Smooth muscle cell (in vitro differentiated cells): ENCODE data around the gene ATP6V1F. TPM values are rescaled to one million over a fixed set of nuclear protein-coding genes. Genes with fewer than 3 reads are reported as not detected.

Experiments used
- DNase-seq: peaks from one replicate; lab custom pipeline; 2025; ENCODE audit not compliant: unreplicated experiment; lab: John Stamatoyannopoulos, UW
- H2AFZ ChIP-seq: fragments of 200-600 bp; sonication (generic); 2 replicates; pipeline ENCODE4 v1.6.0; 2016; ENCODE audit warnings: antibody characterized with exemption, low read depth, mild to moderate bottlenecking
- H3F3A ChIP-seq: fragments of 200-600 bp; sonication (generic); 2 replicates; pipeline ENCODE4 v1.6.0; 2017; ENCODE audit warnings: antibody characterized with exemption, low read depth
- H3K27ac ChIP-seq: fragments of 200-600 bp; sonication (generic); 2 replicates; pipeline ENCODE4 v1.5.1; 2016; ENCODE audit warnings: low read depth, mild to moderate bottlenecking
- H3K27me3 ChIP-seq: fragments of 200-600 bp; sonication (generic); 2 replicates; pipeline ENCODE4 v1.6.1; 2016; ENCODE audit warnings: low read depth, mild to moderate bottlenecking
- H3K36me3 ChIP-seq: fragments of 200-600 bp; sonication (generic); 2 replicates; pipeline ENCODE4 v1.5.1; 2016; ENCODE audit warnings: low read depth
- H3K4me1 ChIP-seq: fragments of 200-600 bp; sonication (generic); 2 replicates; pipeline ENCODE4 v1.5.1; 2016; ENCODE audit warnings: low read depth
- H3K4me2 ChIP-seq: fragments of 200-600 bp; sonication (generic); 2 replicates; pipeline ENCODE4 v1.6.0; 2016; ENCODE audit warnings: mild to moderate bottlenecking
- H3K4me3 ChIP-seq: fragments of 200-600 bp; sonication (generic); 2 replicates; pipeline ENCODE4 v1.5.1; 2016; ENCODE audit warnings: mild to moderate bottlenecking
- H3K79me2 ChIP-seq: fragments of 200-600 bp; sonication (generic); 2 replicates; pipeline ENCODE4 v1.6.0; 2016; ENCODE audit warnings: low read depth, mild to moderate bottlenecking
- H3K9ac ChIP-seq: fragments of 200-600 bp; sonication (generic); 2 replicates; pipeline ENCODE4 v1.6.0; 2016; ENCODE audit warnings: low read depth
- H3K9me3 ChIP-seq: fragments of 200-600 bp; sonication (generic); replicated peaks from 2 replicates; pipeline ENCODE4 v1.5.1; 2016; ENCODE audit warnings: low read depth
- H4K20me1 ChIP-seq: fragments of 200-600 bp; sonication (generic); 2 replicates; pipeline ENCODE4 v1.6.0; 2016; ENCODE audit warnings: low read depth
- WGBS: methylation state at CpG from one replicate; pipeline ENCODE4 v1.1.7; 2016; ENCODE audit warnings: low lambda C conversion rate; 5-methylcytosine and 5-hydroxymethylcytosine counted together
- polyA plus RNA-seq: library from polyadenylated mRNA; unstranded; fragments of >200 nt; fragmentation: Nextera tagmentation; extraction: Ambion mirVana; gene quantifications from 2 replicates; pipeline ENCODE4 v1.2.1, GENCODE V29; 2016
- total RNA-seq: library from RNA; depleted of rRNA; stranded (reverse); fragments of >200 nt; gene quantifications from 2 replicates; pipeline ENCODE4 v1.2.3, GENCODE V29; 2014
- TF ChIP-seq, protein P1 (sequence below): fragments of 200-600 bp; sonication (generic); IDR thresholded peaks from 2 replicates; pipeline ENCODE4 v1.5.1; 2017; ENCODE audit warnings: borderline replicate concordance, mild to moderate bottlenecking, antibody characterized with exemption; ENCODE audit not compliant: insufficient read depth, poor library complexity, severe bottlenecking

ATP6V1F gene
- total and polyA plus RNA-seq, 2 experiments from 2014 or later = 131 to 325 TPM

DNA sequence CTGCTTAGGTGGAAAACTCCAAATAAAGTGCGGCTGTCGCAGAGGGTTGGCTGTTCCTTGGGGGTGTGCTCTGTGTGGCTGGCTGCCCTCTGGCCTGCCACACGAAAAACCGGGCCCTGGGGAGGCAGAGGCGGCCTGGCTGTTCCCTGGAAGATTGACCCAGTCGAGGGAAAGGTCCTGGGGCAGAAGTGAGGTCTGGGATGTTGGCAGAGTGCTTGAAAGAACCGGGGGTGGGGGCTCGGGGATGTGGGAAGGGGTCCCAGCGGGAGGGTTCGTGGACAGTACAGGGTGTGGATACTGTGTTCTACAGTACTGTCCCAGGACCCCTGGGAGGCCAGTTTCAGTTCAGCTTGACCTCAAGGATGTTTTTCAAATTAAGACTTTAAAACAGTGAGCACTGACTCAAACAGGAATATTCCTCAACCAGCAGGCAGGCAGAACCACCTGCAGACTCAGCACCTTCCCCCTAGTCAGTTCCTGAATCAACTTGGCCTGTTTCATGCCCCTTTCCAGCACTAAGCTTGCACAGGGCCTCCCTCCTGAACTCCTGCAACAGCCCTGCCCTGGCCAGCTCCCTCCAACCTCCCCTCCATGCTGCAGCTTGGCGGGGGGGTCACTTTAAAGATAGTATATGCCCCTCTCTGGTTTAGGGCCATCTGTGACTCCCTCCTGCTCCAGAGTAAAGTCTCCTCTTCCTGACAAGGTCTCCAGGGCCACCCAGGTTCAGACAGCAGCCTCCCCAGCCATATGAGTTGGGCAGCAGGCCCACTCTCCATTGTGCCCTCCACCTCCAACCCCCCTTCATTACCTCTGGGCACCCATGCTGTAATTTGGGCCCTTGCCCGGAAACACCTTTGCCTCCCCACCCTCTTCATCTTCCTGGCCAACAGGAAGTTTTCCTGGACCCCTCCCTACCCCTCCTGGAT is 3.2 kb upstream of the ATP6V1F start:
- Histone ChIP-seq H3K4me3 (no peak overlapping the region), H3K36me3 (no peaks in the 10 kb centered on the region), H3K9me3 (no peaks in the 10 kb centered on the region), H4K20me1 (peaks cover 10% of the 10 kb centered on the region), H3K4me1 (peaks cover 8% of the 10 kb centered on the region), H3K27ac (no peak overlapping the region), H3F3A (peaks cover 13% of the 10 kb centered on the region), H3K4me2 (no peak overlapping the region), H3K9ac (no peak overlapping the region), H2AFZ (no peak overlapping the region), H3K79me2 (peaks cover 14% of the 10 kb centered on the region), H3K27me3 (no peaks in the 10 kb centered on the region)
- TF ChIP-seq, protein P1, sequence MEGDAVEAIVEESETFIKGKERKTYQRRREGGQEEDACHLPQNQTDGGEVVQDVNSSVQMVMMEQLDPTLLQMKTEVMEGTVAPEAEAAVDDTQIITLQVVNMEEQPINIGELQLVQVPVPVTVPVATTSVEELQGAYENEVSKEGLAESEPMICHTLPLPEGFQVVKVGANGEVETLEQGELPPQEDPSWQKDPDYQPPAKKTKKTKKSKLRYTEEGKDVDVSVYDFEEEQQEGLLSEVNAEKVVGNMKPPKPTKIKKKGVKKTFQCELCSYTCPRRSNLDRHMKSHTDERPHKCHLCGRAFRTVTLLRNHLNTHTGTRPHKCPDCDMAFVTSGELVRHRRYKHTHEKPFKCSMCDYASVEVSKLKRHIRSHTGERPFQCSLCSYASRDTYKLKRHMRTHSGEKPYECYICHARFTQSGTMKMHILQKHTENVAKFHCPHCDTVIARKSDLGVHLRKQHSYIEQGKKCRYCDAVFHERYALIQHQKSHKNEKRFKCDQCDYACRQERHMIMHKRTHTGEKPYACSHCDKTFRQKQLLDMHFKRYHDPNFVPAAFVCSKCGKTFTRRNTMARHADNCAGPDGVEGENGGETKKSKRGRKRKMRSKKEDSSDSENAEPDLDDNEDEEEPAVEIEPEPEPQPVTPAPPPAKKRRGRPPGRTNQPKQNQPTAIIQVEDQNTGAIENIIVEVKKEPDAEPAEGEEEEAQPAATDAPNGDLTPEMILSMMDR = no peak
- DNase-seq = no peak
- 92% methylated on average over 12 of the region's 12 CpGs for WGBS

DNA sequence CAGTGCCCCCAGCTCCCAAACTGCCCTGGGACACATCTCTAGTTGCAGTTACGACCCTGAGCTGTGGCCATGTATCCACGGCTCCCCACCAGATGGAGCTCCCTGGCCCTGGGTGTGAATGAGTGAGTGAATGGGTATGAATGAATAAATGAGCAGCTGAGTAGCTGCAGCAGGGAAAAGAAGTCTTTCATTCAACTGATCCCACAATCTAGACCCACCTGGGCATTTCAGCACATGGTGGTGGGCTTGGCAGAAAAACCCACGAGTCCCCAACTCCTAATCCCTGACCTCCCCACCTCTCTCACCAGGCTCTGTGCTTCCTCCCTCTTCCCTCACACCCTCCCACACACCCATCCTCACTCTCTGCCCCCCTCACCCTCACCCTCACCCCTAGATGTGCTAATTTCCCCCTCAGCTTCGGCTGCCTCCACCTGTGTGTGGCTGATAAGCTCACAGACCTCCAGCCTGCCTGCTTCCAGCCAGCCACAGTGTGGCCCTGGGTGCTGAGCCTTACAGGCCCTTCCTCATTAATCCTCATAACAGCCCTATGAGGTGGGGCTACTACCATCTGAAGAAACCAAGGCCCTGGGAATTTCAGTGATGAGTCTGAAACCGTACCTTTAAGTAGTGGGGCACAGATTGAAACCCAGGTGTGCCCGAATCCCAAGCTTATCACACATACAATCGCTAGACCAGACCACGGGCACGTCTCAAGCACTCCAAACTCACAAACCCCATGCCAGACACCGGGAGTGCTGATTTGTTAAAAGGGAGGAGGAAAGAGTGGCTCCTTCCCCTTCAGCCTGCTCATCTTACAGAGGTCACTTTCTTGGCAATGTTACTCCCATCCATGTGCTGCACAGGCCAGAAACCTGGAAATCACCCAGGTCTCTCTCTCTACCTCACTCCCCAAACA is 2.2 kb upstream of the ATP6V1F start:
- no peak overlapping the region for H3K4me2 ChIP-seq
- no peaks in the 10 kb centered on the region for H3K36me3 ChIP-seq
- peaks cover 13% of the 10 kb centered on the region for H3F3A ChIP-seq
- peaks cover 8% of the 10 kb centered on the region for H3K4me1 ChIP-seq
- H2AFZ ChIP-seq = no peak overlapping the region
- H3K27ac ChIP-seq = no peak overlapping the region
- whole genome bisulfite sequencing = 67% methylated on average over 10 of the region's 10 CpGs
- TF ChIP-seq, protein P1 = no peak
- DNase-seq = no peak
- no peak overlapping the region for H3K4me3 ChIP-seq
- H3K9me3 ChIP-seq = no peaks in the 10 kb centered on the region
- peaks cover 14% of the 10 kb centered on the region for H3K79me2 ChIP-seq
- no peaks in the 10 kb centered on the region for H3K27me3 ChIP-seq
- H3K9ac ChIP-seq = no peak overlapping the region
- H4K20me1 ChIP-seq = peaks cover 19% of the 10 kb centered on the region

DNA sequence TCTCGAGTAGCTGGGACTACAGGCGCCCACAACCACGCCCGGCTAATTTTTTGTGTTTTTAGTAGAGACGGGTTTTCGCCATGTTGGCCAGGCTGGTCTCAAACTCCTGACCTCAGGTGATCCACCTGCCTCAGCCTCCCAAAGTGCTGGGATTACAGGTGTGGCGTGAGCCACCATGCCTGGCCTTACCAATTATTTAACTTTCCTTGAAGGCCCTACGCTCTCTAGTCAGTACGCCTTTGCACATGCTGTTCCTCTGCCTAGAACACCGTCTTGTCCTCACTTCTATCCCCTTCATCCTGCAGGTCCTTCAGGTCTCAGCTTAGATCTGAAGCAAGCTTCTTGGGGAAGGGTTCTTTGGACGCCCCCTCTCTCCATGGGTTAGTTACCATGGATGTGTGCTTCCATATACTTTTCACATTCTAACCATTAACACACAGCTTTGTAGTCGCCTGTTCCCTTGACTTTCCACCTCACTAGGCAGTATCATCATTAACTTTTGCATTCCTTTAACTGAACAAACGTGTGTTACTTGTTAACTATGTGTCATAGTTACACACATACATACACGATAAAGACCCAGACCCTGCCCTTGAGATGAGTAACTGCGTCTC is 592 bp upstream of the ATP6V1F start:
- no peaks in the 10 kb centered on the region for H3K9me3 ChIP-seq
- no peak for DNase-seq
- H3K4me1 ChIP-seq = peaks cover 8% of the 10 kb centered on the region
- TF ChIP-seq, protein P1 = no peak
- no peaks in the 10 kb centered on the region for H3K36me3 ChIP-seq
- H4K20me1 ChIP-seq = peaks cover 31% of the 10 kb centered on the region
- peak overlapping the region; percentile 28 for H2AFZ ChIP-seq
- peak overlapping the region; percentile 20 for H3K27ac ChIP-seq
- WGBS = 73% methylated on average over 13 of the region's 15 CpGs
- peaks cover 13% of the 10 kb centered on the region for H3F3A ChIP-seq
- peak overlapping the region; percentile 23 for H3K9ac ChIP-seq
- H3K4me2 ChIP-seq = peak overlapping the region; percentile 97
- H3K4me3 ChIP-seq = peak overlapping the region; percentile 77
- no peaks in the 10 kb centered on the region for H3K27me3 ChIP-seq
- H3K79me2 ChIP-seq = peaks cover 14% of the 10 kb centered on the region
